ENCODE measurements around the gene GATD1. TPM values are rescaled to one million over a fixed set of nuclear protein-coding genes. Genes with fewer than 3 reads are reported as not detected.
A peak's percentile ranks its signal among the peaks of the same experiment; 100 is the strongest.

Gene GATD1
- total RNA-seq, 2 experiments from 2014 or later = 109 to 117 TPM

DNA sequence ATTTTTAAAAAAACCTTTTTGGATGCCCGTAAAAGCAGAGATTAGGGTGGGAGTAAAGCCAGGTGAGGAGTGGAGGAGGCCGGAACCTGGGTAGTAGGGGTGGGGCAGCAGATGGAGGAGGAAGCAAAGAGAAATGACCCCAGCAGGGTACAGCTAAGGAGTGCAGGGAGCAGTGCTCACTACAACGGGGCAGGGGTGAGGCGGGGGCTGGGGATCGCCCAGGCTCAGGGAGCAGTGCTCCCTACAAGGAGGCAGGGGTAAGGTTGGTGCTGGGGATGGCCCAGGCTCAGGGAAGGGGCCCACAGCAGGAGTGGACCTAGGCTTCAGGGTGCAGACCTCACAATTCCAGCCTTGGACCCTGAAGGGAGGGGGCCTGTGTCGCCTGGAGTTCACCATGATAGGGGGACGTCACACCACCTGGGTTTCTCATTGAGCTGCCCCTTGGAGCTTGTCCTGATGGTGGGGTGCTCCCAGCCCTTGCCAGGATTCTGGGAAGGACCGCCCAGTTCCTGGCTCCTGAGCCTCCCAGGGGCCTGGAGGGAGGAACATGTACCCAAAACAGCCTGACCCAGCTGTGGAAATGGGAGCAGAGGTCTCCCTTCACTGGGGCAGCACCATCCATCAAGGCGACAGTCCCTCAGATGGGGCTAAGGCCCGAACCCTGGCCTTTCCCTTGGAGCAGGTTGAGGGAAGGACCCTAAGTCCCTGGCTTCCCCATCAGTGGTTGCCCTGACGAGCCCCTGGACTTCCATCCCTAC lies 38.6 kb upstream of the GATD1 start:
- intact Hi-C loops (cut with micrococcal nuclease; ENCODE audit: unreplicated experiment) = no loop called here
- H3K9me2 ChIP-seq (ENCODE audit: insufficient read depth, low read length) = no peaks in the 10 kb centered on the region
- no peak for TF ChIP-seq EZH2phosphoT487 (IDR thresholded peaks at IDR 0.05; ENCODE audit: borderline replicate concordance, low read depth, low read length)
- TF ChIP-seq CTCF (conservative IDR thresholded peaks at IDR 0.05; ENCODE audit: low read length) = no peak

DNA sequence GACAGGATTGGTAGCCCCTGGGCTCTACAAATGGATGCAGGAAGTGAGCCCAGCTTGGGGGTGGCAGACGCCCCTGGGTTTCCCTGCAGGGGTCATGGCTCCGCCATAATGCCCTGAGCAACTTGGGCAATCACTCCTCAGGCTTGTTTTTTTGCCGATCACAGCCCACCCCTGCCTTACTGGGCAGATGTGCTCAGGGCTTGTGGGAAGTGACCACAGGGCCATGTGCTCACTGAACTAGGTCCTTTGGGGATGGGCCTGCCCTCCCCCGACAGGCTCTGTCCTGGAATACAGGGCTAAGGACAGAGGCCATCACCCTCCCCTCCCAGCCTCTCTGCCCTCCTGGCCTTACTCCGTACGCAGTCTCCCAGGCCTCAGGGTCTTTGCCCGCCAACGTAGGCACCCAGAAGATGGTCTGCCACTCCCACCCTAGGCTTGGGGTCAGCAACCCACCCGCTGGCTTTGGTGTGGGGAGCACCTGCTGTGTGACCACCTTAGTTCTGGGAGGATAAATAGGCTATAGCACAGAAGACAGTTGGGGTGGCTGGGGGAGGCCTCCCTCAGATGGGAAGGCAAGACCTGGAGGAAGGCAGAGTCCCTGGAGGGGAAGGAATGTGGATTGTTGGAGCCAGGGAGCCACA lies 36.3 kb upstream of the GATD1 start:
- Histone ChIP-seq H3K9me2 (ENCODE audit: insufficient read depth, low read length) (no peaks in the 10 kb centered on the region), H3K4me1 (ENCODE audit: insufficient read depth, low read length, poor library complexity, severe bottlenecking) (peaks cover 32% of the 10 kb centered on the region), H3K36me3 (ENCODE audit: insufficient read depth, low read length) (peaks cover 62% of the 10 kb centered on the region), H2AFZ (ENCODE audit: low read length) (no peak overlapping the region), H4K20me1 (ENCODE audit: insufficient read depth, low read length) (peaks cover 17% of the 10 kb centered on the region; the same call in 1 of the 2 replicates), H3K4me3 (ENCODE audit: low read depth, low read length, poor library complexity, severe bottlenecking) (no peak overlapping the region), H3K27ac (ENCODE audit: low read depth, low read length, poor library complexity, severe bottlenecking) (peak overlapping the region; percentile 34), H3K4me2 (ENCODE audit: low read length) (no peak overlapping the region), H3K79me2 (ENCODE audit: insufficient read depth, low read depth, low read length) (peaks cover 32% of the 10 kb centered on the region), H3K9me3 (ENCODE audit: low read length) (no peaks in the 10 kb centered on the region)
- no peak for DNase-seq (ENCODE audit: low spot score)
- no TSS peak for BruUV-seq (replicated peaks)
- TF ChIP-seq EZH2phosphoT487 (IDR thresholded peaks at IDR 0.05; ENCODE audit: borderline replicate concordance, low read depth, low read length) = no peak
- ChIA-PET POLR2A (no interaction called here), CTCF (ENCODE audit: unreplicated experiment) (no interaction called here)
- intact Hi-C loops (cut with micrococcal nuclease; ENCODE audit: unreplicated experiment) = no loop called here

More for the DNA sequence above, 38.6 kb upstream of the GATD1 start:
- Histone ChIP-seq H3K9me3 (ENCODE audit: low read length) (no peaks in the 10 kb centered on the region), H3K4me2 (ENCODE audit: low read length) (no peak overlapping the region), H3K79me2 (ENCODE audit: insufficient read depth, low read depth, low read length) (peaks cover 14% of the 10 kb centered on the region), H3K4me3 (ENCODE audit: low read depth, low read length, poor library complexity, severe bottlenecking) (no peak overlapping the region), H3K36me3 (ENCODE audit: insufficient read depth, low read length) (peaks cover 53% of the 10 kb centered on the region), H3K4me1 (ENCODE audit: insufficient read depth, low read length, poor library complexity, severe bottlenecking) (peaks cover 45% of the 10 kb centered on the region), H3K27ac (ENCODE audit: low read depth, low read length, poor library complexity, severe bottlenecking) (no peak overlapping the region), H2AFZ (ENCODE audit: low read length) (no peak overlapping the region), H4K20me1 (ENCODE audit: insufficient read depth, low read length) (peaks cover 9% of the 10 kb centered on the region; the same call in 1 of the 2 replicates)
- CTCF ChIA-PET (ENCODE audit: unreplicated experiment) = no interaction called here
- BruUV-seq (replicated peaks) = no TSS peak
- POLR2A ChIA-PET = no interaction called here
- DNase-seq (ENCODE audit: low spot score) = no peak

GRCh38 chr11:813072-813455 lies 35.8 kb upstream of the GATD1 start:
- H2AFZ ChIP-seq (ENCODE audit: low read length) = no peak overlapping the region
- H3K4me2 ChIP-seq (ENCODE audit: low read length) = no peak overlapping the region
- peaks cover 37% of the 10 kb centered on the region for H3K4me1 ChIP-seq (ENCODE audit: insufficient read depth, low read length, poor library complexity, severe bottlenecking)
- H3K9me2 ChIP-seq (ENCODE audit: insufficient read depth, low read length) = no peaks in the 10 kb centered on the region
- DNase-seq (ENCODE audit: low spot score) = no peak
- H3K27ac ChIP-seq (ENCODE audit: low read depth, low read length, poor library complexity, severe bottlenecking) = peak overlapping the region; percentile 34
- no peaks in the 10 kb centered on the region for H3K9me3 ChIP-seq (ENCODE audit: low read length)
- no TSS peak for BruUV-seq (replicated peaks)
- intact Hi-C loops (cut with micrococcal nuclease; ENCODE audit: unreplicated experiment) = no loop called here
- TF ChIP-seq CTCF (conservative IDR thresholded peaks at IDR 0.05; ENCODE audit: low read length) = no peak
- no peak for TF ChIP-seq EZH2phosphoT487 (IDR thresholded peaks at IDR 0.05; ENCODE audit: borderline replicate concordance, low read depth, low read length)
- peaks cover 17% of the 10 kb centered on the region; the same call in 1 of the 2 replicates for H4K20me1 ChIP-seq (ENCODE audit: insufficient read depth, low read length)
- ChIA-PET POLR2A (no interaction called here), CTCF (ENCODE audit: unreplicated experiment) (no interaction called here)
- H3K4me3 ChIP-seq (ENCODE audit: low read depth, low read length, poor library complexity, severe bottlenecking) = no peak overlapping the region
- peaks cover 37% of the 10 kb centered on the region for H3K79me2 ChIP-seq (ENCODE audit: insufficient read depth, low read depth, low read length)
- peaks cover 62% of the 10 kb centered on the region for H3K36me3 ChIP-seq (ENCODE audit: insufficient read depth, low read length)
